H1 (cell line): ENCODE results near the gene AP5Z1. TPM values are rescaled to one million over a fixed set of nuclear protein-coding genes. Genes with fewer than 3 reads are reported as not detected.

Experiments
- CTCF ChIA-PET: fragments of 300-600 bp; sonication (Branson Sonifier 250); formaldehyde crosslinking; loops from one replicate; lab custom pipeline; 2021; ENCODE audit not compliant: partially characterized antibody; lab: Charles Lee
- POLR2A ChIA-PET: fragments of 300-600 bp; sonication (Branson Sonifier 250); formaldehyde crosslinking; loops from one replicate; lab custom pipeline; 2021; ENCODE audit warnings: inconsistent platforms; ENCODE audit not compliant: partially characterized antibody; lab: Charles Lee
- DNase-seq, 2 experiments: peaks; one replicate each; pipeline versions ENCODE4 v3.0.0 to v3.0.0-alpha.2; 2010 to 2022; ENCODE audit warnings: low spot score in 2 of 2, low read depth in 1 of 2, mixed read lengths in 1 of 2
- FAIRE-seq: peaks from 2 replicates; lab custom pipeline; 2011; peaks lifted over from hg19 to GRCh38; lab: Jason Lieb, UNC
- H2AFZ ChIP-seq: 2 replicates; pipeline ENCODE4 v1.8.1; 2012; ENCODE audit warnings: low read length, inconsistent platforms
- H2AK5ac ChIP-seq: 2 replicates; pipeline ENCODE4 v1.6.1; 2013; ENCODE audit warnings: low read depth, low read length
- H2BK120ac ChIP-seq: replicated peaks from 2 replicates; pipeline ENCODE3; 2013; ENCODE audit warnings: low read depth, low read length, inconsistent platforms
- H2BK12ac ChIP-seq: 2 replicates; pipeline ENCODE4 v1.6.1; 2013; ENCODE audit warnings: low read depth, low read length
- H2BK15ac ChIP-seq: 2 replicates; pipeline ENCODE4 v1.6.1; 2013; ENCODE audit warnings: low read length
- H2BK20ac ChIP-seq: 2 replicates; pipeline ENCODE4 v1.6.1; 2013; ENCODE audit warnings: low read length
- H2BK5ac ChIP-seq: 2 replicates; pipeline ENCODE4 v1.6.1; 2013; ENCODE audit warnings: low read depth, low read length
- H3K14ac ChIP-seq: 2 replicates; pipeline ENCODE4 v1.6.1; 2013; ENCODE audit warnings: inconsistent platforms; ENCODE audit not compliant: insufficient read length
- H3K18ac ChIP-seq: 2 replicates; pipeline ENCODE4 v1.6.1; 2013; ENCODE audit warnings: low read length; ENCODE audit errors: extremely low read depth
- H3K23ac ChIP-seq: 2 replicates; pipeline ENCODE4 v1.6.1; 2013; ENCODE audit warnings: inconsistent platforms; ENCODE audit not compliant: insufficient read length
- H3K23me2 ChIP-seq: 2 replicates; pipeline ENCODE4 v1.6.1; 2013; ENCODE audit warnings: low read depth, low read length
- H3K27ac ChIP-seq: 2 replicates; pipeline ENCODE4 v1.6.1; 2011; ENCODE audit warnings: low read depth, low read length, inconsistent platforms
- H3K27me3 ChIP-seq, 4 experiments: replicated peaks in 1 of 4; 1 replicate in 1 of 4; 2 replicates in 3 of 4; pipeline versions ENCODE4 v1.6.1 to v1.8.1; 2011 to 2013; ENCODE audit warnings: low read length in 3 of 4, mild to moderate bottlenecking in 3 of 4, inconsistent platforms in 2 of 4, mixed read lengths in 2 of 4, moderate library complexity in 1 of 4; ENCODE audit not compliant: control insufficient read depth in 3 of 4, insufficient read depth in 3 of 4; ENCODE audit errors: extremely low read depth in 1 of 4
- H3K36me3 ChIP-seq, 4 experiments: 2 replicates each; pipeline versions ENCODE4 v1.6.1 to v1.8.1; 2011 to 2013; ENCODE audit warnings: mild to moderate bottlenecking in 4 of 4, low read length in 3 of 4, moderate library complexity in 2 of 4, control low read depth in 1 of 4, inconsistent platforms in 1 of 4; ENCODE audit not compliant: insufficient read depth in 4 of 4, control insufficient read depth in 2 of 4
- H3K4ac ChIP-seq: replicated peaks from 2 replicates; pipeline ENCODE3; 2013; ENCODE audit warnings: low read length, low read depth, mixed read lengths, inconsistent platforms; ENCODE audit not compliant: insufficient read length
- H3K4me1 ChIP-seq, 4 experiments: replicated peaks in 1 of 4; 1 replicate in 1 of 4; 2 replicates in 3 of 4; pipeline versions ENCODE4 v1.6.1 to v1.8.1; 2011 to 2013; ENCODE audit warnings: low read length in 3 of 4, inconsistent platforms in 2 of 4, mixed read lengths in 1 of 4; ENCODE audit not compliant: insufficient read depth in 4 of 4, control insufficient read depth in 3 of 4
- H3K4me2 ChIP-seq, 2 experiments: 2 replicates each; pipeline versions ENCODE4 v1.6.1 to v1.8.1; 2011 to 2013; ENCODE audit warnings: low read depth in 2 of 2, low read length in 2 of 2, control low read depth in 1 of 2, inconsistent platforms in 1 of 2, mild to moderate bottlenecking in 1 of 2; ENCODE audit not compliant: insufficient read depth in 1 of 2
- H3K4me3 ChIP-seq, 4 experiments: fragments of 200-600, 300-600 bp in 1 of 4; sonication (generic), shearing (Covaris generic), sonication (Bioruptor Twin) in 1 of 4; 2 replicates each; pipeline versions ENCODE4 v1.5.1 to v1.8.1; 2011 to 2016; ENCODE audit warnings: low read length in 4 of 4, low read depth in 3 of 4, control low read depth in 2 of 4, inconsistent platforms in 2 of 4, mild to moderate bottlenecking in 2 of 4, mixed read lengths in 1 of 4, moderate library complexity in 1 of 4; ENCODE audit not compliant: insufficient read depth in 2 of 4; ENCODE audit errors: extremely low read depth in 1 of 4
- H3K56ac ChIP-seq: replicated peaks from 2 replicates; pipeline ENCODE3; 2013; ENCODE audit warnings: low read depth, mild to moderate bottlenecking, mixed read lengths, low read length, inconsistent platforms; ENCODE audit not compliant: insufficient read length
- H3K79me1 ChIP-seq: 2 replicates; pipeline ENCODE4 v1.6.1; 2013; ENCODE audit warnings: low read depth, low read length, control low read depth
- H3K79me2 ChIP-seq, 2 experiments: 2 replicates each; pipeline versions ENCODE4 v1.6.1 to v1.8.1; 2012 to 2013; ENCODE audit warnings: low read length in 2 of 2, mild to moderate bottlenecking in 2 of 2, inconsistent platforms in 1 of 2; ENCODE audit not compliant: insufficient read depth in 2 of 2, control insufficient read depth in 1 of 2
- H3K9ac ChIP-seq, 4 experiments: replicated peaks in 1 of 4; 1 replicate in 1 of 4; 2 replicates in 3 of 4; pipeline versions ENCODE4 v1.6.1 to v1.8.1; 2011 to 2013; ENCODE audit warnings: low read depth in 3 of 4, low read length in 3 of 4, control low read depth in 2 of 4, mild to moderate bottlenecking in 2 of 4, moderate library complexity in 2 of 4, inconsistent platforms in 1 of 4; ENCODE audit errors: extremely low read depth in 1 of 4
- H3K9me3 ChIP-seq, 2 experiments: 2 replicates each; pipeline versions ENCODE4 v1.6.1 to v1.8.1; 2012 to 2013; ENCODE audit warnings: mild to moderate bottlenecking in 2 of 2, moderate library complexity in 2 of 2, control low read depth in 1 of 2, inconsistent platforms in 1 of 2, low read depth in 1 of 2, low read length in 1 of 2, mixed read lengths in 1 of 2; ENCODE audit not compliant: insufficient read depth in 2 of 2
- H4K20me1 ChIP-seq, 2 experiments: replicated peaks in 1 of 2; 2 replicates each; pipeline versions ENCODE3 to v1.8.1; 2011 to 2013; ENCODE audit warnings: inconsistent platforms in 2 of 2, low read length in 2 of 2, mild to moderate bottlenecking in 1 of 2; ENCODE audit not compliant: insufficient read depth in 2 of 2, control insufficient read depth in 1 of 2
- H4K5ac ChIP-seq: 2 replicates; pipeline ENCODE4 v1.6.1; 2013; ENCODE audit warnings: low read length, low read depth, mixed read lengths, inconsistent platforms; ENCODE audit not compliant: insufficient read length
- H4K8ac ChIP-seq: 2 replicates; pipeline ENCODE4 v1.8.0; 2013; ENCODE audit warnings: mild to moderate bottlenecking, moderate library complexity, low read length, inconsistent platforms; ENCODE audit not compliant: insufficient read depth; ENCODE audit errors: extremely low read depth
- H4K91ac ChIP-seq: replicated peaks from 2 replicates; pipeline ENCODE3; 2013; ENCODE audit warnings: low read length, mixed read lengths, inconsistent platforms; ENCODE audit not compliant: insufficient read length
- BACH1 ChIP-seq: IDR thresholded peaks from 2 replicates; pipeline ENCODE4 v1.6.1; 2012; ENCODE audit warnings: low read length, improper control_type of control experiment
- CREB1 ChIP-seq: IDR thresholded peaks from 2 replicates; pipeline ENCODE4 v1.6.1; 2012; ENCODE audit warnings: inconsistent platforms
- CTBP2 ChIP-seq: IDR thresholded peaks from 2 replicates; pipeline ENCODE4 v1.7.0; 2011; ENCODE audit warnings: borderline replicate concordance, mild to moderate bottlenecking, moderate library complexity, mixed read lengths, low read length; ENCODE audit not compliant: insufficient read depth, insufficient read length
- HDAC6 ChIP-seq: IDR thresholded peaks from one replicate; pipeline ENCODE4 v1.7.1; 2012; ENCODE audit warnings: low read depth, mild to moderate bottlenecking, inconsistent platforms, low read length, moderate library complexity
- JUND ChIP-seq: IDR thresholded peaks from 2 replicates; pipeline ENCODE4 v1.6.1; 2011; ENCODE audit warnings: mild to moderate bottlenecking, improper control_type of control experiment, low read length
- RNF2 ChIP-seq: fragments of 200-900, 300-1000 bp; sonication (generic); IDR thresholded peaks from 2 replicates; pipeline ENCODE4 v1.7.1; 2016; ENCODE audit warnings: borderline replicate concordance, low read depth, mild to moderate bottlenecking, antibody characterized with exemption, low read length; ENCODE audit not compliant: poor library complexity, severe bottlenecking; ENCODE audit errors: missing control alignments
- TAF1 ChIP-seq: IDR thresholded peaks from 2 replicates; pipeline ENCODE4 v1.6.1; 2011; ENCODE audit warnings: mild to moderate bottlenecking, low read depth, low read length
- TAF7 ChIP-seq: optimal IDR thresholded peaks from 2 replicates; pipeline ENCODE3; 2011; ENCODE audit warnings: low read depth, mild to moderate bottlenecking, inconsistent platforms, low read length, moderate library complexity, borderline replicate concordance
- WGBS, 2 experiments: shearing (Covaris generic) in 1 of 2; methylation state at CpG; one replicate each; pipeline versions ENCODE4 v1.1.6 to v1.1.7; 2013 to 2015; ENCODE audit warnings: low lambda C conversion rate in 2 of 2, mixed read lengths in 2 of 2, inconsistent platforms in 1 of 2, low coverage in 1 of 2, missing lambda C conversion rate in 1 of 2; ENCODE audit not compliant: insufficient replicate concordance in 2 of 2, insufficient coverage in 1 of 2, insufficient read length in 1 of 2; ENCODE audit errors: extremely low coverage in 1 of 2, missing lambda C conversion rate in 1 of 2; 5-methylcytosine and 5-hydroxymethylcytosine counted together
- polyA plus RNA-seq, 7 experiments: library from polyadenylated mRNA; depleted of rRNA in 3 of 7; stranded (reverse) in 5 of 7; unstranded in 2 of 7; fragments of >200 nt in 5 of 7; fragments of 200-250 nt in 2 of 7; gene quantifications; 1 replicate in 5 of 7; 2 replicates in 1 of 7; 4 replicates in 1 of 7; pipeline versions ENCODE4 v1.2.1 to v1.2.3, GENCODE V29; 2011 to 2013; ENCODE audit warnings: missing spikeins in 2 of 7, mixed read lengths in 2 of 7
- total RNA-seq: library from RNA; stranded (reverse); fragmentation: NEBNext Ultra II Directional; extraction: Animal tissue kit (Norgen Biotek cat#: 25700); gene quantifications from 2 replicates; pipeline ENCODE4 v1.2.1, GENCODE V29; 2021
- TF ChIP-seq, protein P1 (sequence below), 3 experiments: IDR thresholded peaks; 1 replicate in 2 of 3; 2 replicates in 1 of 3; pipeline versions ENCODE4 v1.5.1 to v1.6.1; 2011; ENCODE audit warnings: low read length in 3 of 3, mild to moderate bottlenecking in 3 of 3, inconsistent platforms in 2 of 3, low read depth in 1 of 3, moderate library complexity in 1 of 3; ENCODE audit not compliant: insufficient read depth in 1 of 3; ENCODE audit errors: control extremely low read depth in 1 of 3

AP5Z1 gene
- total and polyA plus RNA-seq, 2 of the 8 experiments (the other 6 are each of a cell fraction or from before 2014, with no cell fraction given): 24.0 to 24.7 TPM

DNA sequence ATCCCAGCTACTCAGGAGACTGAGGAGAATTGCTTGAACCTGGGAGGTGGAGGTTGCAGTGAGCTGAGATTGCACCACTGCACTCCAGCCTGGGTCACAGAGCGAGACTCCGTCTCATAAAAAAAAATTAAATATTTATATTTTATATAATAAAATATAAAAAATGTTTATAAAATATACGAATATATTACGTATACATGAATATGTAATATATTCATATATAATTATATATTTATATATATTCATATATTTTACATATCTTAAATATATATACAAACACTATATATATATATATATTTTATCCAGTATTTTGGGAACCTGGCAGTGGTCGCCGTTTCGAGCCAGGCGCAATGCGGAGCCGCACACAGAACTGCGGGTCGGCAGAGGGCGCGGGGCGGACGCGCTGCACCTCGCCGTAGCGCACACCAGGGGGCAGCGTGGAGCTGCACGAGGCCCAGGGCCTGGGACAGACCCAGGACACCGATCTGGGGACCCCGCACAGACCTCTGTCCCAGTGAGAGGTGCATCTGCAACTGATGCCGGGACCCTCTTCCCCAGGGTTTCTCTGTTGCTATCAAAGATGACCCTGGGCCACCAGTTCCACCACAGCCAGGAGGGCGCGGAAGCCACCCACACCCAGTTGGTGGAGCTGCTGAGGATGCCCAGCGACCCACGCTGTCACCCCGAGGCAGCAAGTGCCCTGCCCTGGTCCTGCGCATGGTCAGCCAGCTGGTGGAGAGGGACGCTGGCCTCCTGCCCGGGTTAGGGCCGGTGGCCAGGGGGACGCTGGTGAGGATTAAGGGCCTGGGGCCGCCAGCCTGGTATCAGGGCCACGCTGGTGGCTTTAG lies 22.7 kb downstream of the AP5Z1 start:
- no peak overlapping the region for H4K5ac ChIP-seq
- H3K56ac ChIP-seq: no peak overlapping the region
- no peaks in the 10 kb centered on the region for H3K4me1 ChIP-seq
- H3K27ac ChIP-seq: no peak overlapping the region
- H3K27me3 ChIP-seq: no peaks in the 10 kb centered on the region
- no peak overlapping the region for H2BK15ac ChIP-seq
- H2BK12ac ChIP-seq: no peak overlapping the region
- H4K20me1 ChIP-seq: no peaks in the 10 kb centered on the region
- no peak overlapping the region for H3K14ac ChIP-seq
- no peak overlapping the region for H3K23ac ChIP-seq
- no peak overlapping the region for H2BK120ac ChIP-seq
- no peaks in the 10 kb centered on the region for H3K79me1 ChIP-seq
- H2BK5ac ChIP-seq: no peak overlapping the region
- no peak overlapping the region for H2BK20ac ChIP-seq
- no peak overlapping the region for H2AK5ac ChIP-seq
- WGBS, 2 experiments: 46% methylated on average over 37 of the region's 37 CpGs; no CpG with 5 or more reads in 1 of the 2 experiments
- no peaks in the 10 kb centered on the region for H3K23me2 ChIP-seq
- no peak overlapping the region for H4K8ac ChIP-seq
- no peak overlapping the region for H3K18ac ChIP-seq
- peak overlapping the region; percentile 6 for H4K91ac ChIP-seq
- no peaks in the 10 kb centered on the region for H3K79me2 ChIP-seq
- H3K4me2 ChIP-seq: no peak overlapping the region
- no peak overlapping the region for H3K9ac ChIP-seq
- CTCF ChIA-PET: interaction anchor here (0.6 to 8.0 kb wide), 32 partner anchors 8 to 812 kb away, joined by 3 to 65 read pairs (median 4); partner anchors contain the start of genes AP5Z1 and RADIL
- DNase-seq: peak in 1 of 2 experiments; percentile 94
- no peaks in the 10 kb centered on the region for H3K36me3 ChIP-seq
- FAIRE-seq: no peak
- H3K9me3 ChIP-seq: no peaks in the 10 kb centered on the region; a peak in 1 of 4 replicates
- H3K4me3 ChIP-seq: no peak overlapping the region
- no peak overlapping the region for H3K4ac ChIP-seq
- POLR2A ChIA-PET: interaction anchor here (0.5 to 2.4 kb wide), 4 partner anchors 8 to 392 kb away, joined by 3 to 8 read pairs (median 4); no protein-coding TSS in a partner anchor
- no peak overlapping the region for H2AFZ ChIP-seq
- TF ChIP-seq TAF7 (no peak), JUND (peak; percentile 49; the same call in 1 of the 2 replicates), RNF2 (no peak), CTBP2 (no peak), BACH1 (no peak), HDAC6 (no peak), TAF1 (no peak), CREB1 (peak; percentile 60; the same call in 1 of the 2 replicates)
- TF ChIP-seq, protein P1, sequence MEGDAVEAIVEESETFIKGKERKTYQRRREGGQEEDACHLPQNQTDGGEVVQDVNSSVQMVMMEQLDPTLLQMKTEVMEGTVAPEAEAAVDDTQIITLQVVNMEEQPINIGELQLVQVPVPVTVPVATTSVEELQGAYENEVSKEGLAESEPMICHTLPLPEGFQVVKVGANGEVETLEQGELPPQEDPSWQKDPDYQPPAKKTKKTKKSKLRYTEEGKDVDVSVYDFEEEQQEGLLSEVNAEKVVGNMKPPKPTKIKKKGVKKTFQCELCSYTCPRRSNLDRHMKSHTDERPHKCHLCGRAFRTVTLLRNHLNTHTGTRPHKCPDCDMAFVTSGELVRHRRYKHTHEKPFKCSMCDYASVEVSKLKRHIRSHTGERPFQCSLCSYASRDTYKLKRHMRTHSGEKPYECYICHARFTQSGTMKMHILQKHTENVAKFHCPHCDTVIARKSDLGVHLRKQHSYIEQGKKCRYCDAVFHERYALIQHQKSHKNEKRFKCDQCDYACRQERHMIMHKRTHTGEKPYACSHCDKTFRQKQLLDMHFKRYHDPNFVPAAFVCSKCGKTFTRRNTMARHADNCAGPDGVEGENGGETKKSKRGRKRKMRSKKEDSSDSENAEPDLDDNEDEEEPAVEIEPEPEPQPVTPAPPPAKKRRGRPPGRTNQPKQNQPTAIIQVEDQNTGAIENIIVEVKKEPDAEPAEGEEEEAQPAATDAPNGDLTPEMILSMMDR (IDR thresholded peaks at IDR 0.05; ENCODE audit: control extremely low read depth in 1 of 3, insufficient read depth in 1 of 3, low read depth in 1 of 3, low read length in 3 of 3): peak; percentile 89 to 99 (median 99)
